GM03348 (cell line): Measurements from ENCODE around the gene PDE6B.
"Not testable (repeated sequence)": the region's sequence is repeated elsewhere in the genome, so short reads cannot be mapped to it uniquely, and the experiment has no call there.

Experiments
- DNase-seq: peaks from one replicate; pipeline ENCODE4 v3.0.0; 2012; ENCODE audit warnings: low spot score

The PDE6B gene

DNA sequence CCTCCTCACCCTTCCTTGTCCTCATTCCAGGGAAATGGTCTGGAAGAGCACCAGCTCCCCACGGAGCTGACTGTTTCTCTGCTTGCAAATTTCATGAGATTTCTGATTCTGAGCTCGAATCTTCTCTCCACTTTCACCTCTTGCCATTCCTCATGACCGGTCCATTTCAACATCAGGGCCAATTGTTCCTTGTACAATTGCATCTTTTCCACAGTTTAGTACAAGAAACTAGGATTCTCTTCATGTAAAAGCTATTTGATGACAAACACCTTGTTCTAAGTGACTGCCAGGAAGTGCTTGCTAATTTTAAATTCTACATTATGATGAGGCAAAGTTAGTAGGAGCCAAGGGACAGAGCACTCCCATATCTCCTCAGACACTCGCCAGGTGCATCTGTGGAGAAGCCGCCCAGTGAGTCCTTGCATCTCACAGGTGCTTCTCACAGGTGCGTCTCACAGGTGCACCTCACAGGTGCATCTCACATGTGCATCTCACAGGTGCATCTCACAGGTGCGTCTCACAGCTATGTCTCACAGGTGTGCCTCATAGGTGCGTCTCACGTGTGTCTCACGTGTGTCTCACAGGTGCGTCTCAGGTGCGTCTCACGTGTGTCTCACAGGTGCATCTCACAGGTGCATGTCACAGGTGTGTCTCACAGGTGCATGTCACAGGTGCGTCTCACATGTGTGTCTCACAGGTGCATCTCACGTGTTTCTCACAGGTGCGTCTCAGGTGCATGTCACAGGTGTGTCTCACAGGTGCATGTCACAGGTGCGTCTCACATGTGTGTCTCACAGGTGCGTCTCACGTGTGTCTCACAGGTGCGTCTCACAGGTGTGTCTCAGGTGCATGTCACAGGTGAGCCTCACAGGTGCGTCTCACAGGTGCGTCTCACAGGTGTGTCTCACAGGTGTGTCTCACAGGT lies 3.0 kb upstream of the PDE6B start:
- DNase-seq: no peak

DNA sequence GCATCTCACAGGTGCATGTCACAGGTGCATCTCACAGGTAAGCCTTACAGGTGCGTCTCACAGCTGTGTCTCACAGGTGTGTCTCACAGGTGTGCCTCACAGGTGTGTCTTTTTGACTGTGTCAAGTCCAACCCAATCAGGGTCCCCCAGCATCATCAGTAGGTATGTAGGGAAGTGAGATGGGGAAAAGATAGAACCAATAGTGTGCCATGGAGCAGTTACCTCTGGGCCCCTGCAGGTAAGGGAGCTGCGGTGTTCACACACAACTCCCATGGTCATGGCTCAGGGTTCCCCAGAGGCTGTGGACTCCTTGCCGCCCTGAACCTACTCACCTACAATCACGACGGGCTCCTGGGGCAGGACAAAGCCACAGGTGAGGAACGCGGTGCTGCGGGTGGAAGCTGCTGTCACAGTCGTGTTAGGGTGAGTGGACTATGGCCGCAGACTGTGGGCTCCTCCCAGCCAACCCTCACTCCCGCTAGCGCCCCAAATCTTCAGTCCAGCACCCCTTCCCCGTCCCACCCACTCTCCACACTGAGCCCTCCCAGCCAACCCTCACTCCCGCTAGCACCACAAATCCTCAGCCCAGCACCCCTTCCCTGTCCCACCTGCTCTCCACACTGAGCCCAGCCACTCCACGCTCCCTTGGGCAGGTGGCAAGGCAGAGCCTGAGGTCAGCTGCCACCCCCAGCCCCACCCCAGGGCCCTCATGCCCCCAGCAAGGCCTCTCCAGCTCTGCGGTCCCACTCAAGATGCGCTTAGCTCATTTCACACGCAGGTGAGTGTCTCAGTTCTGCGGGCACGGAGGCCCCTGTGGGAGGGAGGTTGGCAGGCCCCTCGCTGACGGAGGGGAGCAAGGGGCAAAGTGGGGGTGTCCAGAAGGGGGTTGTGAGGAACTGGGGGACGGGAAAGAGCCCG lies 2.1 kb upstream of the PDE6B start:
- DNase-seq: no peak

DNA sequence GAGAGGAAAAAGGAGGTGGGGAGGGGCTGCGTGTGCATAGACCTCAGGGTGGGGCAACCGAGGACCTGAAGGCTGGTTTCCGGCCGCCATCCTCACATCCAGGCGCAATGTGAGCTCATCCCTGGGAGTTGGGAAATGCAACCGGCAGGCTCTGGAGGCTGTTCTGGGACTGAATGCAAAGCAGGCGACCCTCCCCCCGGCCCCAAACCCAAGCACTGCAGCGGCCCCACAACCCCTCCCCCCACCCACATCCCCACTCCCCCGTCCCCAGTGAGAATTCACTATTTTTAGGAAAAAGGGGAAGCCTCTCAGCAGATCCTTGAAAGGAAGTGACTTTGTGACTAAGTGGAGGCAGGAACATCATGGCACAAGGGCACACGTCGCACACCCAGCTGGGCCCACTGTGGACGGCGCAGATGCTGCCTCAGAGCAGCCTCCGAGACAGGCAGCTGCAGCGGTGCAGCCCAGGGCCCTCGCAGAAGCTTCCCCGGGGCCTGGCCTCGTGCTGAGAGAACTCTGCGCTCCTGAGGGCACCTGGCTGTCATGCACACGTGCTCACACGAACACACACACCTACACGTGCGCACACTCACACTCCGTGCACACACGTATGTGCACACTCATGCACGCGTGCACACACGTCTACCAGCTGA lies 1.3 kb upstream of the PDE6B start:
- DNase-seq: no peak

DNA sequence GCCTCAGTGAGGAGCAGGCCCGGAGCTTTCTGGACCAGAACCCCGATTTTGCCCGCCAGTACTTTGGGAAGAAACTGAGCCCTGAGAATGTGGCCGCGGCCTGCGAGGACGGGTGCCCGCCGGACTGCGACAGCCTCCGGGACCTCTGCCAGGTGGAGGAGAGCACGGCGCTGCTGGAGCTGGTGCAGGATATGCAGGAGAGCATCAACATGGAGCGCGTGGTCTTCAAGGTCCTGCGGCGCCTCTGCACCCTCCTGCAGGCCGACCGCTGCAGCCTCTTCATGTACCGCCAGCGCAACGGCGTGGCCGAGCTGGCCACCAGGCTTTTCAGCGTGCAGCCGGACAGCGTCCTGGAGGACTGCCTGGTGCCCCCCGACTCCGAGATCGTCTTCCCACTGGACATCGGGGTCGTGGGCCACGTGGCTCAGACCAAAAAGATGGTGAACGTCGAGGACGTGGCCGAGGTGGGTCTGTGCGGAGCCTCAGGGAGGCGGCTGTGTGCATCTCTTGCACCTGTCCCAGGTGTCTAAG lies 323 bp downstream of the PDE6B start:
- DNase-seq: no peak

DNA sequence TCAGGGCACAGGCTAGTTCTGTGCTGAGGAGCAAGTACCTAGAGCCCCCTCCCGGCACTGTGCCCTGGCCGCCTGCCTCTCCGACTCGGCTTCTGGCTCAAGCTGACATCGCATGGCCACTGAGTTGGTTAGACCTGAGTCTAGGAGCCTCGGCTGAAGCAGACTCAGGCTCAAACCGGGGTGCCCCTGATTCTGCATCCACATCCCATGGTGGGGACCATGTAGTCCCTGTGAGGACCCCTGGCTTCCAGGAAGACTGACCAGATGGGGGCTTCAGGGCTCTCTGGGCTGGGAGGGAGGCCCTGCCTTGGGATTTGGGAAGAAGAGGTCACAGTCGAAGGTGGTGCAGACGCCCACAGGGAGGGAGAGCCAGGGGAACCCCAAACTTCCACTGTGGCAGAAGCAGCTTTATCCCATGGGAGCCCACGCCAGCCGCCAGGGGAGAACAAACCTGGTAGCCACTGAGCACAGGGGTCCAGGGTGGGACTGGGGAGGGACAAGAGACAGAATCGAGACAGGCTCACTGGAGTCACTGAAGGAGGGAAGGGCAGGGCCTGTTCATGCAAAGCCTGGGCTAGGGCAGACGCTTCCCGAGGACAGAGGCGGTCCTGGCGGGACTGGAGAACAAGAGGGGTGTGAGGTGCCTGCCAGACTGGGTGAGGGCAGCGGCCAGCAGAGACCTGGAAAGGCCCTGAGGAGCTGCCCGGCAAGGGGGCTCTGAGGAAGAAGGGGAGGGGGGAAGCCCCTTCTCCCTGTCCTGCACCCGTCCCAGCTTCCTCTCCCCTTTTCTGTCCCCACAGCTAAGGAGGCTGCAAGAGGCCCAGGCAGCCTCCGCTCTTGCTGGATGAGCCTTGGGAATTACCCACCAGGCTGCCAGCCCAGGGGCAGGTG lies 1.1 kb downstream of the PDE6B start:
- DNase-seq: no peak

DNA sequence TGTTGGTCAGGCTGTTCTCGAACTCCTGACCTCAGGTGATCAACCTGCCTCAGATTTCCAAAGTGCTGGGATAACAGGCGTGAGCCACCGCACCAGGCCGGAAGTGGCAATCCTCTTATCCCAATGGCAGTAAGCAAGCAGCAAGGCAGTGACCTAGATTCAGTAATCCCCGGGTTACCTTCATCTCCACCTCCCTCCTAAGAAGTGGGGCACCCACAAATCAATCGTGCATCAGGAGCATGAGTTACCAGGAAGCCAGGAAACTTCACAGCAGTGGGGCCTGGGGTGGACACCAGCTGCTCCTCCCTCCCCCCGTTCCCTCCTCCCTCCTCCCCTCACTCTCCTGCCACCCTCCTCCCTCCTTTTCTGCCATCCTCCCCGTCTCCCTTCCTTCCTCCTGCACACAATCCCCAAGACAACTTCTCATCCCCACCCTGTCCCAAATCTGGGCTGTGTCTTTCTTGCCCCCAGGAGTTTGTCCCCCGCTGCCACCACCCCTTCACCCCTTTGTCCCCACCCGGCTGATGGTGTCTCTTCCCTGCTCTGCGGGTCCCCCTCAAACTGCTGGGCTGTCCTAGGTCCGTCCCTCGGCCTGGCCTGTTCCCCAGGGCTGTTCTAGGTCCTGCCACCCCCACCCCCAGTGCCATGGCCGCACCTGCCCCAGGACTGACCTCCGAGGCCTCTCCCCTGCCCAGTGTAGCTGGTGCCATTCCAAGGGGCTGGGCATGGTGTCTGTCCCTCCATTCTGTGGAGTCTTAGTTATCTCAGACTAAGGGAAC lies 2.2 kb downstream of the PDE6B start:
- DNase-seq: no peak

DNA sequence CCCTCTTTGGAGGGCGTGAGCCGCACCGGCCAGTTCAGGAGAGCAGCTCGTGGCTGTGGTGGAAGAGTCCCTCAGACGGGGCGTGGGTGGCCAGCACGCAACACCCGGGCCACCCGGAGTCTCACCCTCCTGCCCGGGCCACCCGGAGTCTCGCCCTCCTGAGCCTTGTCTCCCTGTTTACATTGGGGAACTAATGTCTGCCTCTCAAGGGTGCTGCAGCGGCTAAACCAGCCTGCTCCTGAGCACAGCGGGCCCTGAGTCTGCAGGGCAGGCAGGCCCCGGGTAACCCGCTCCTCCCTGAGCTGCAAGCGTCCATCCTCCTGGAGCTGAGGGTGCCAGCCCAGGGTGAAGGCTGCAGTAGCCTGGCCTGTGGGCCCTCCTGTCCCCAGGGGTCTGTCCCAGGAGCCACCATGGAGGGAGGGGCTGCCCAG lies 3.0 kb downstream of the PDE6B start:
- no peak for DNase-seq

DNA sequence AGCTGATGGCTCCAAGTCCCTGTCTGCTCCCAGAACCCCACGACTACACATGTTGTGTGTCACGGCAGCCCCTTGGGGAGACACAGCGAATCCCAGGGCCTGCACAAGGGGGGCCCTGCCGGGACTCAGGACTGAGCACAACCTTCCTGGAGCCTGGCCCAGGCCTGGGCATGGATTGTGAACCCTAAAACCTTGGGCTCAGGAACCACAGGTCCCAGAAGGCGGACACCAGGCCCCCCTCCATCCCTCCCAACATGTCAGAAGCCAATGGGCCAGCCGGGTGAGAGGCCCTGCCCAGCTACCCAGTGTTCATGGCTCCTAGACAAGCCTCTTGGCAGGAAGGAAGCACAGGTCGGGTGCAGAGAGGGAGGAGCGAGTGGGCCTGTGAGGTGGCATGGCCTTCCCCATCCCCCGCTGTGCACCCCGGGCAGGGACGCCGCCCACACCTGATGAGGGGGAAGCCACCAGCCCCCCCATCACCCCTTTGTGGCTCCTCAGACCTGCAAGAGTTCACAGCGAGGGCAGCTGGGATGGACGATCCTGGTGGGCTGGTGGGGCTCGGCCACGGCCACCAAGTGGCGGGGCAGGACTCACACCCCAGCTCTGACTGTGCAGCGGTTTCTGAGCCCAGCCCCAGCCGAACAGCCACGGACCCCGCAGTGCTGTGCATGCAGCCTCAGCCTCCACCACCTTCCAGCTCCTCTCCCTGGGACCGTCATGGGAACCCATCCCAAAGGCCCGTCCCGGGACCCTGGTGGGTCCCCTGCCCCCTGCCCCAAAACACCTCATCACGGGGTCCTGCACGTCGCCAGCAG lies 3.7 kb downstream of the PDE6B start:
- DNase-seq: no peak

DNA sequence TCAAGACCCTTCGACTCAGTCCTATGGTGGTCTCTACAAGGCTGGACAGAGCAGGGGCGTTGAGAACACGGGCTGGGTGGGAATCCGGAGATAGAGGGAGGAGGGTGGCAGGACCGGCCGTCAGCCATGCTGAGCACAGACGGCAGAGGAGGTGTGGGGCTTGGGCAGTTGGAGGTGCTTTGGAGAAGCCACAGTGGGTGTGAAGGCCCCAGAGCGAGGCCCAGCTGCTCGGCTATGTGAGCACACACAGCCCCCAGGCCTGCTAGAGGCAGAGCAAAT lies 4.2 kb downstream of the PDE6B start:
- DNase-seq: no peak

DNA sequence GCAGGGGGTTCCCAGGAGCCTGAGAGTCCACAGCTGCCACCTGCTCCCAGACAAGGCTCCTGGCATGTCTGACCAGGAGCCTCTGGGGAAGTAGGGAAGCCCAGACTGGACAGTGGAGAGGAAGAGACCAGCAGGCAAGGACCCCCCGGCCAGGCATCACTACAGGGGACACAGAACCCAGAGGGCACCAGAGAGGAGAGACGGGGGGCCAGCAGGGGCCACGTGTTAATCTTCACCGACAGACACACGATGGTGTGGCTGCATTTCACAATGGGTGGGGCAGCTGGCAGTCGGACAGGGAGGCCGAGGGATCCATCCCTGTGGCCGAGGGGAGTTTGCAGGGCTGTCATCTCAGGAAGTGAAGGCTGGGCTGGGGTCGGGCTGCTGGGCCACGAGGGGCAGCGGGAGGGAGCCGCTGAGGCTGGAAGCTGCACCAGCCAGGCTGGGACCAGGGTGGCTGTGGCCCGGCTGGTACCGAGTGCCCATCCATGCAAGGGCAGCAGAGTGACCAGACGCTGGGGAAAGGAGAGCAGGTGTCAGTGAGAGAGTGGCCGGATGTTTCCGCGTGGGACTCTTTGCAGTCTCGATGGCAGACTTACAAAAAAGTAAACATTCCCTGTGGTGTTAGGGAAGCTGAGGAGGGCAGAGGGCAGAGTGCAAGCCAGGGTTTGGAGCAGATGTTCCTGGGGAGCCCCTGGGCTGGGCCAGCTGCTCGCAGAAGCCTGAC lies 4.7 kb downstream of the PDE6B start:
- DNase-seq: no peak

DNA sequence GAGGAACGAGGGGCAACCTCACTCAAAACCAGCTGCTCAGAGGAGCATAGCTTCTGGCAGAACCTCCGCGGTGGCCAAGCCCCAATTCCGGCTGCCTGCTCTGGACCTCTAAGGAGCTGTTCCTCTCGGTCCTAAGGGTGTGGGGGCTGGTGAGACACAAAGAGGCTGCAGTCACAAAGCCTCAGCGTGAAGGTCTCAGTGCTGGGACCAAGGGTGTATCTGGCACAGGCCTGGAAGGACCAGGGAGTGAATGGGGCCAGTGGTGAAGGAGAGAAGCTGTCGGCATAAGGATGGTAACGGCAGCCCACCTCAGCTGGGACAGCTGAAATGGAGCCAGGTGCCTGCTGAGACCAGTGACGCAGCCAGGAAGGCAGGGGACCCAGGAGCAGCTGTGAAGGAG lies 5.3 kb downstream of the PDE6B start:
- DNase-seq: no peak

DNA sequence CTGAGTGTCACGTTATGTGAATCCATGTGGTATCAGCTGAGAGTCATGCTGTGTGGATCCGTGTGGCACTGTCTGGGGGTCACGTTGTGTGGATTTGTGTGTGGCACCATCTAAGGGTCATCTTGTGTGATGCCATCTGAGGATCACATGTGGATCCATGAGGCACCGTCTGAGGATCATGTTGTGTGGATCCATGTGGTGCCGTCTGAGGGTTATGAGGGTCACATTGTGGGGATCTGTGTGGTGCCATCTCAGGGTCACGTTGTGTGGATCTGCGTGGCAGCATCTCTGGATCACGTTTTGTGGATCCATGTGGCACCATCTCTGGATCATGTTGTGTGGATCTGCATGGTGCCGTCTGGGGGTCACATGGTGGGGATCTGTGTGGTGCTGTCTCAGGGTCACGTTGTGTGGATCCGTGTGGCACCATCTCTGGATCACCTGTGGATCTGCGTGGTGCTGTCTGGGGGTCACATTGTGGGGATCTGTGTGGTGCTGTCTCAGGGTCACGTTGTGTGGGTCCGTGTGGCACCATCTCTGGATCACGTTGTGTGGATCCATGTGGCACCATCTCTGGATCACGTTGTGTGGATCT lies 6.9 kb downstream of the PDE6B start:
- no peak for DNase-seq

DNA sequence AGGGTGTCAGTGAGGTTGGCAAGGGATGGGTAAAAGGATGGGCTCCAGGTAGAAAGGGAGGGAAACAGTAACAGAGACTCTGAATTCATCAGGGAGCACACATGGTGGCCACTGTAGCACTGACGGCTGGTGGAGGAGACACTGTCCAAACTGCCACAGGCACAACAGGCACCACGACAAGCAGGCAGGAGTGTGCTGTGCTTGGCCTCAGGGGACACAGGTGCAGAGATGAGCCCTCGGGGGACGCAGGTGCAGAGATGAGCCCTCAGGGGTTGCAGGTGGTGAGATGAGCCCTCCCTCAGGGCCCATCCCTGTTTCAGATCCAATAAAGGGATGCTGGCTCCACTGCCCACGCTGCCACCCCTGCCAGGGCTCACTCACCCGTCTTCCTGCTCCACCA lies 7.6 kb downstream of the PDE6B start:
- no peak for DNase-seq

DNA sequence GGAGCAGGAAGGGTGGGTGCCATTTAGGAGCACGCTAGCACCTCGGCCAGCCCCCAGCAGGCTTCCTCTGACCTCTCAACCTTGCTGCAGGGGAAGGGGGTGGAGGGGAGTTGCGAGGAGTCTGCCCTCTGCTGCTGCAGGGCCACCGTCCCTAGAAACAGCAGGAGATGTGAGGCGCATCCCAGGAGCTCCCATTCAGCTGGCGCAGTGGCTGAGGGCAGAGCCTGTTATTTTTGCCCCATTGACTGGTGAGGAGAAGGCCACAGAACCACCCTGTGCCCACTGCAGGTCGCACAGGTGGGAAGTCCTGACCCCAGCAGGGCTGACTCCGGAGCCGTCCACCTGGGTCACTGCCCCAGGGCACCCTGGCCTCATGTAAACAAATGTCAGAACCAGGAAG lies 8.0 kb downstream of the PDE6B start:
- no peak for DNase-seq

DNA sequence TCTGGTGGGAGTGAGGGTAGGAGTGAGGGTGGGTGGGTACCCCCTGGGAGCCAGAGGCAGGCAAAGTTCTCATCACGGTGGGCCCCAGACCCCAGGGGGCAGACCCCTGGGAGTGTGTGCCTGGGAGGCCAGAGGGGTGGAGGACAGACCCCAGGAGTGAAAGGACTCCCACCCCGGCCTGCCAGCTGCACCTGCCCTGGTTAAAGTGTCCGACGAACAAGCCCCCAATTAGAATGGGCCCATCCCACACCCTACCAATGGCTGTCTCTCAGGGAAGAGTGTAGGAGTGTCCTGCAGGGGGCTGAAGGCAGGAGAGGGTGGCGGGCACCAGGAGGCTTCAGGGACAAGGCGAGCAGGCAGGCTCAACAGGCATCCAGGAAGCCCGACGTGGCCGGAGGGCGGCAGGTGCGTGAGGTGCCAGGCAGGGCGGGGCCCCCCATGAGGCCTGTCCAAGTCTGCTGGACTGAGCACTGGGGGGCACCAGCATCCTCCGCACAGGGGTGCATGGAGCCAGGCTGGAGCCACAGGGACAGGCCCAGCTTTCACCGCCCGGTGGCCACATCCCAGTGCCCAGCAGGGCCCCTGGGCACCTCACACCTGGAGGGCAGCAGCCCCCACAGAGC lies 8.7 kb downstream of the PDE6B start:
- no peak for DNase-seq

DNA sequence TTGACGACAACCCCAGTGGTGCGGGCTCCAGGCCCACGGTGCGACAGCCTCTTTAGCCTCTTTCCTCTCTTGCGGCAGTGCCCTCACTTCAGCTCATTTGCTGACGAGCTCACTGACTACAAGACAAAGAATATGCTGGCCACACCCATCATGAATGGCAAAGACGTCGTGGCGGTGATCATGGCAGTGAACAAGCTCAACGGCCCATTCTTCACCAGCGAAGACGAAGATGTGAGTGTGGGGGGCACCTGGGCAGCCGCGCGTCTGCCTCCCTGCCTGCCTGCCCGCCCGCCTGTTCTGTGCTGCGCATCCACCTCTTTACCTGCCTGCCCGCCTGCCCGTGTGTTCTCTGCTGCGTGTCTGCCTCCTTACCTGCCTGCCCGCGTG lies 9.2 kb downstream of the PDE6B start:
- DNase-seq: no peak

DNA sequence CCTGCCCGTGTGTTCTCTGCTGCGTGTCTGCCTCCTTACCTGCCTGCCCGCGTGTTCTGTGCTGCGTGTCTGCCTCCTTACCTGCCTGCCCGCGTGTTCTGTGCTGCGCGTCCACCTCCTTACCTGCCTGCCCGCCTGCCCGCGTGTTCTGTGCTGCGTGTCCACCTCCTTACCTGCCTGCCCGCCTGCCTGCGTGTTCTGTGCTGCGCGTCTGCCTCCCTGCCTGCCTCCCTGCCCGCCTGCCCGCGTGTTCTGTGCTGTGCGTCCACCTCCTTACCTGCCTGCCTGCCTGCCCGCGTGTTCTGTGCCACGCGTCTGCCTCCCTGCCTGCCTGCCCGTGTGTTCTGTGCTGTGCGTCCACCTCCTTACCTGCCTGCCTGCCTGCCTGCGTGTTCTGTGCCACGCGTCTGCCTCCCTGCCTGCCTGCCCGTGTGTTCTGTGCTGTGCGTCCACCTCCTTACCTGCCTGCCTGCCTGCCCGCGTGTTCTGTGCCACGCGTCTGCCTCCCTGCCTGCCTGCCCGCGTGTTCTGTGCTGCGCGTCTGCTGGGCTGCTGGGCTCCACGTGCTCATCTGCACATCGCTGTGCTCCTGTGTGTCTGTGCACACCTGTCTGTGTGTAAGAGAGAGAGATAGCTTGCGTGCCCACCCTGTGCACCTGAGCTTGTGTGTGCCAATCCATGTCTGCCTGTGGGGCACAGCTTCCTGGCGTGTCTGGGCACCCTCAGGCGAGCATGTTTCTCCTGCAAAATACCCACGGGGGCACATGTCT lies 9.9 kb downstream of the PDE6B start:
- not testable (repeated sequence) for DNase-seq
